WTC11 (cell line): ENCODE data around the gene ZER1. TPM values are rescaled to one million over a fixed set of nuclear protein-coding genes. Genes with fewer than 3 reads are reported as not detected.

Experiments
- ATAC-seq: fragments of 200-7000 bp; cut with Tn5 transposase; 2 replicates; pipeline ENCODE4 v1.10.0; 2021; ENCODE audit warnings: mild to moderate bottlenecking, moderate library complexity
- CTCF ChIA-PET: fragments of 300-600 bp; sonication (Branson Sonifier 250); formaldehyde crosslinking; loops from one replicate; lab custom pipeline; 2021; ENCODE audit warnings: antibody characterized with exemption; lab: Charles Lee
- POLR2A ChIA-PET: fragments of 350-600 bp; sonication (Branson Sonifier 250); formaldehyde crosslinking; loops from one replicate; lab custom pipeline; 2021; ENCODE audit warnings: antibody characterized with exemption; lab: Charles Lee
- DNase-seq: peaks from one replicate; pipeline ENCODE4 v3.0.0; 2021; ENCODE audit warnings: low spot score
- H3K27ac Mint-ChIP-seq: 2 replicates; pipeline ENCODE4 v1.8.0; 2021; ENCODE audit warnings: mixed read lengths
- H3K27me3 Mint-ChIP-seq: 2 replicates; pipeline ENCODE4 v1.8.0; 2021; ENCODE audit warnings: low read depth, mild to moderate bottlenecking, moderate library complexity, mixed read lengths
- H3K36me3 Mint-ChIP-seq: 2 replicates; pipeline ENCODE4 v1.8.0; 2021; ENCODE audit warnings: mixed read lengths
- H3K4me1 Mint-ChIP-seq: 2 replicates; pipeline ENCODE4 v1.8.0; 2022; ENCODE audit warnings: mixed read lengths
- H3K4me3 Mint-ChIP-seq: 2 replicates; pipeline ENCODE4 v1.8.0; 2021; ENCODE audit warnings: mild to moderate bottlenecking, moderate library complexity, mixed read lengths
- H3K9me3 Mint-ChIP-seq: 2 replicates; pipeline ENCODE4 v1.8.0; 2021; ENCODE audit warnings: mixed read lengths
- ATF3 ChIP-seq: sonication (generic); formaldehyde crosslinking; conservative IDR thresholded peaks from 2 replicates; pipeline ENCODE4 v1.8.1; 2022; ENCODE audit warnings: mild to moderate bottlenecking, missing genetic modification reagents
- E2F4 ChIP-seq: sonication (generic); formaldehyde crosslinking; IDR thresholded peaks from 2 replicates; pipeline ENCODE4 v1.8.1; 2022; ENCODE audit warnings: low read depth, mild to moderate bottlenecking, moderate library complexity, missing genetic modification reagents, borderline replicate concordance
- ELF4 ChIP-seq: sonication (generic); formaldehyde crosslinking; IDR thresholded peaks from 2 replicates; pipeline ENCODE4 v1.8.1; 2022; ENCODE audit warnings: low read depth, mild to moderate bottlenecking, moderate library complexity, missing genetic modification reagents
- ESRRA ChIP-seq: sonication (generic); formaldehyde crosslinking; IDR thresholded peaks from 2 replicates; pipeline ENCODE4 v1.8.1; 2022; ENCODE audit warnings: mild to moderate bottlenecking, missing genetic modification reagents, borderline replicate concordance
- ETV6 ChIP-seq: sonication (generic); formaldehyde crosslinking; IDR thresholded peaks from 2 replicates; pipeline ENCODE4 v1.8.1; 2022; ENCODE audit warnings: mild to moderate bottlenecking, missing genetic modification reagents
- FOXK1 ChIP-seq: sonication (generic); formaldehyde crosslinking; IDR thresholded peaks from 2 replicates; pipeline ENCODE4 v1.8.0; 2022; ENCODE audit warnings: mild to moderate bottlenecking, moderate library complexity, missing genetic modification reagents
- FOXP4 ChIP-seq: sonication (generic); formaldehyde crosslinking; IDR thresholded peaks from 2 replicates; pipeline ENCODE4 v1.8.0; 2022; ENCODE audit warnings: mild to moderate bottlenecking, missing genetic modification reagents
- GRHL2 ChIP-seq: fragments of 250-450 bp; sonication (Bioruptor Pico); IDR thresholded peaks from 2 replicates; pipeline ENCODE4 v1.8.0; 2022; ENCODE audit warnings: mild to moderate bottlenecking, moderate library complexity; ENCODE audit not compliant: insufficient replicate concordance, severe bottlenecking
- IRF1 ChIP-seq: sonication (generic); formaldehyde crosslinking; IDR thresholded peaks from 2 replicates; pipeline ENCODE4 v1.8.0; 2023; ENCODE audit warnings: missing genetic modification reagents
- IRF2 ChIP-seq: sonication (generic); formaldehyde crosslinking; IDR thresholded peaks from 2 replicates; pipeline ENCODE4 v1.8.0; 2022; ENCODE audit warnings: low read depth, missing genetic modification reagents, borderline replicate concordance
- KAT7 ChIP-seq: sonication (generic); formaldehyde crosslinking; IDR thresholded peaks from 2 replicates; pipeline ENCODE4 v1.8.1; 2023; ENCODE audit warnings: missing genetic modification reagents, mild to moderate bottlenecking, borderline replicate concordance
- SMAD4 ChIP-seq: sonication (generic); formaldehyde crosslinking; IDR thresholded peaks from 2 replicates; pipeline ENCODE4 v1.8.0; 2022; ENCODE audit warnings: mild to moderate bottlenecking, missing genetic modification reagents
- TEAD1 ChIP-seq: sonication (generic); formaldehyde crosslinking; IDR thresholded peaks from 2 replicates; pipeline ENCODE4 v1.8.0; 2022; ENCODE audit warnings: mild to moderate bottlenecking, missing genetic modification reagents
- USF2 ChIP-seq: sonication (generic); formaldehyde crosslinking; IDR thresholded peaks from 2 replicates; pipeline ENCODE4 v1.8.1; 2023; ENCODE audit warnings: mild to moderate bottlenecking, missing genetic modification reagents, moderate library complexity
- ZBTB43 ChIP-seq: sonication (generic); formaldehyde crosslinking; IDR thresholded peaks from 2 replicates; pipeline ENCODE4 v1.8.1; 2023; ENCODE audit warnings: mild to moderate bottlenecking, missing genetic modification reagents
- ZNF219 ChIP-seq: sonication (generic); formaldehyde crosslinking; IDR thresholded peaks from 2 replicates; pipeline ENCODE4 v1.8.0; 2023; ENCODE audit warnings: missing genetic modification reagents, mild to moderate bottlenecking, borderline replicate concordance
- ZNF281 ChIP-seq: sonication (generic); formaldehyde crosslinking; IDR thresholded peaks from 2 replicates; pipeline ENCODE4 v1.8.0; 2023; ENCODE audit warnings: mild to moderate bottlenecking, missing genetic modification reagents
- ZNF423 ChIP-seq: fragments of 250-450 bp; sonication (Bioruptor Pico); IDR thresholded peaks from 2 replicates; pipeline ENCODE4 v2.1.2; 2022; ENCODE audit warnings: mild to moderate bottlenecking, moderate library complexity
- total RNA-seq: library from RNA; stranded (reverse); gene quantifications from 3 replicates; pipeline ENCODE4 v1.2.3, GENCODE V29; 2021

ZER1 gene
- total RNA-seq, 1 experiment from 2014 or later, result 23.8 TPM

- TF ChIP-seq ZBTB43 (CRISPR knock-in tag), result no peak
Observed at GRCh38 chr9:128790536-128790935, 18.8 kb upstream of the ZER1 start (continued).

GRCh38 chr9:128788445-128788844, 16.7 kb upstream of the ZER1 start:
- Mint-ChIP-seq H3K27me3 (no peaks in the 10 kb centered on the region), H3K4me1 (peaks cover 7% of the 10 kb centered on the region; the same call in 1 of the 2 replicates), H3K36me3 (peaks cover 5% of the 10 kb centered on the region; the same call in 1 of the 2 replicates), H3K27ac (no peak overlapping the region), H3K4me3 (peak overlapping the region; percentile 96), H3K9me3 (no peaks in the 10 kb centered on the region)
- ATAC-seq (no peak), DNase-seq (no peak)
- TF ChIP-seq IRF2 (no peak), FOXP4 (CRISPR knock-in tag) (no peak), ELF4 (CRISPR knock-in tag) (no peak), ETV6 (CRISPR knock-in tag) (no peak), ZNF281 (no peak), USF2 (CRISPR knock-in tag) (no peak), ESRRA (CRISPR knock-in tag) (no peak), TEAD1 (CRISPR knock-in tag) (no peak), SMAD4 (CRISPR knock-in tag) (no peak), ZNF219 (CRISPR knock-in tag) (no peak), E2F4 (CRISPR knock-in tag) (no peak), IRF1 (CRISPR knock-in tag) (no peak), ZNF423 (CRISPR knock-in tag) (no peak), ATF3 (CRISPR knock-in tag) (no peak), KAT7 (CRISPR knock-in tag) (no peak), GRHL2 (CRISPR knock-in tag) (no peak), FOXK1 (CRISPR knock-in tag) (no peak)
- POLR2A ChIA-PET, result interaction anchor here (1.1 kb wide), 1 partner anchor 24 kb away, joined by 5 read pairs; no protein-coding TSS in a partner anchor
- CTCF ChIA-PET, result interaction anchor here (0.8 to 1.7 kb wide), 10 partner anchors 18 to 350 kb away, joined by 3 to 6 read pairs (median 5); partner anchors contain the start of genes ENDOG, PKN3 and SPOUT1
